SW480 (cell line): ENCODE data around the gene CNTNAP2.

ENCODE experiments used
- DNase-seq: peaks from one replicate; pipeline ENCODE4 v3.0.0-alpha.2; 2016; ENCODE audit warnings: low spot score

Gene CNTNAP2

DNA sequence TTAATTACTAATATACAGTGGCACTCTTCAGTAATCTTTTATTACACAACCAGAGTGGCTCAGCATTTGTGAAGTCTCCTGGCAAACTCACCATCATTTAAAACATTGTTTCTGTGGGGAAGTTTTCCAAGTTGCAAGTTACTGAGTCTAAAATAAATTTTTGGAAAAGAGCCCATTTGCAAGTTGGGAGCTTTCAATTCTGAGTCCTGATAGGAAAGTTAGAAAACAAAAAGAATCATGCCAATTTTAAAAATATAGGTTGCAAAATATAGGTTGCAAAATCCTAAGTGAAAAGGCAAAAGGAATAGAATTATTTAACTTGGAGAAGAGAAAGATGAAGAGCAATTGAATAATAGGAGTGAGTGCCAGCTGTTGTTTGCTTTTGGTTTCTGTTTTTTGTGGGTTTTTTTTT lies 2095.1 kb downstream of the CNTNAP2 start:
- DNase-seq = no peak

- DNase-seq = no peak
Measured at GRCh38 chr7:148212731-148213130, 2096.1 kb downstream of the CNTNAP2 start.

GRCh38 chr7:148214101-148214500 lies 2097.5 kb downstream of the CNTNAP2 start:
- no peak for DNase-seq

GRCh38 chr7:148218603-148219002 lies 2102.0 kb downstream of the CNTNAP2 start:
- DNase-seq = no peak

GRCh38 chr7:148222721-148223120 lies 2106.1 kb downstream of the CNTNAP2 start:
- no peak for DNase-seq

DNA sequence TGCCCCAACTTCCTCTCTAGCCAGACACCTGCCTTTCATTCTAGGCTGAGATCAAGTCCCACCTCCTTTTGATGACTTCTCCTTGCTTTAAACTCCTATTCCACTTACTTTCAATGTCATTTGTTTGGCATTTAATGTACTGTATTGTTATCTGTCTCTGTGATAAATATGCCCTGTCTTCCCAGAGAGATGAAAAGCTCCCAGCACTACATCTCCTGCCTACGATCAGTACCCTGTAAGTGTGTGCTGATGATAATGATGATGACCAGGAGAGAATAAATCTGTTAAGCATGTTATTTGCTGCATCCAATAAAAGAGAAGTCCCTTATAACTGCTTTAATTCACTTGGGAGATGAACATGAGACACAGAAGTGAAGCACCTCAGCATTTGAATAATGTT lies 2106.6 kb downstream of the CNTNAP2 start:
- DNase-seq = no peak

DNA sequence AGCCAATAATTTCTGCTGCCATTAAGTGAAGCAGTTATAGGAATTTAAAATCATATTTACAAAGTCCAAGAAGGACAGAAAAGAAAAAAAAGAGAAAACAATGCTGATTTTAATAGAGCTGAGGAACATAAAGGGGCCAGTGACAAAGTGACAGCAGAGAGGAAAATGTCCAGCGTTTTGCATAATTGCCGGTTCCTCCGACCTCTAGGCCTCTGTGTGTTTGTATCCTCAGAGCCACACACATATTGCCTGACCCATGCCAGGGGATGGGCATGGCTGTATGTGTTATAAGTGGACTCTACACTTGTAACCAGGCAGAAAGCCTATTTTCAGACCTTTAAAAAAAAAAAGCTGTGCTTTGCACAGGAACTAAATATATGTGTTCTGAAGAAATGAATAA lies 2107.1 kb downstream of the CNTNAP2 start:
- no peak for DNase-seq

DNA sequence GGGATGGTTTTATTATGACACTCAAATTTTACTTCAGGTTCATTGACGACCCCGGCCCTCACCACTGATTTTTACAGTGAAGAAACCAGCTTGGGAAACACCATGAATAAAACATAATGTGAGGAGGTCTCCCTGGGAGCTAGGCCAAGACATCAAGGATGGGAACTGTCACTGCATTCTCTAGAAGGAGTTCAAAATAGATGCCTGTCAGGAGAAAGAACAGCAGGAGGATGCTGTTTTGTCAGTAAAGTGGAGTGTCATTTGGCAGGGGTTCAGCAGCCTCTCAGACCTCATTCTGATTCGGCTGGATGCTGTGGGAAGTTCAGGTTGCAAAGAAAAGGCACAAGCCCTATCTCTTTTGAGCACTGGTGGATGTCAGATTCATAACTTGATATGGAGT lies 2113.7 kb downstream of the CNTNAP2 start:
- DNase-seq = no peak

DNA sequence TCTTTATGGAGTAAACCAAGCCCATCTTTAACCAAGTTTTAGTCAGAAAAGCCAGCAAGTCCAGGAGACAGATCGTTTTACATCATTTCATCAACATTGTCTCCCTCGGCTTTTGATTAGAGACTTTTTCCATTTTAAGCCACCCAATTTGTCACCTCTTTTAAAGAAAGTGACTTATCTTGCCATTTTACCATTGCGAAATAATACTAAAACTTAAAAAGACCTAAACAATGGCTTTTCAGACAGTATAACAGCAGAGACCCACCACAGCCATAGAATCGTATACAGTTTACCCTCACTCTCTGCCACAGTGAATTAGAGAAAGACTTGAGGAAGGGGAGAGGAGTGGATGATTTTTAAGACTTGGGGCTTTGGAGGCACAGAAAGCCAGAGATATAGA lies 2114.3 kb downstream of the CNTNAP2 start:
- DNase-seq = no peak

DNA sequence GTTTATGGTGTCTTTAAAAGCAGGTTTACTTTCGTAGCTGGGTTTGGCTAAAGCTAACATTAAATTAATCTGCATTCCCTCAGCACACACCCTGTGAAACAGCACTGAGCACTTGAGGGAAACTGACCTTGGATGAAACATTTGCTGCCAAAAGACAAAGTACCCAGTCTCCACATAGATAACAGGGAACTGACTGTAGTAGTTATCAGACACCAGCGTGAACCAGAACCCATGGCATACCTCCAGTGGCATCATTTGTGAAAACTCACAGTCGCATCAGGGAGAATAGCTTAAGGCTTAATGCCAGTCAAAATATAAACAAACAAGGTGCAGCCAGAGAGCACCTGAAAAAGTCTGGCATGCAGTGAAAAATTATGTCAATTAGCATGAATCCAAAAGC lies 2116.2 kb downstream of the CNTNAP2 start:
- no peak for DNase-seq

GRCh38 chr7:148234715-148235114 lies 2118.1 kb downstream of the CNTNAP2 start:
- no peak for DNase-seq

DNA sequence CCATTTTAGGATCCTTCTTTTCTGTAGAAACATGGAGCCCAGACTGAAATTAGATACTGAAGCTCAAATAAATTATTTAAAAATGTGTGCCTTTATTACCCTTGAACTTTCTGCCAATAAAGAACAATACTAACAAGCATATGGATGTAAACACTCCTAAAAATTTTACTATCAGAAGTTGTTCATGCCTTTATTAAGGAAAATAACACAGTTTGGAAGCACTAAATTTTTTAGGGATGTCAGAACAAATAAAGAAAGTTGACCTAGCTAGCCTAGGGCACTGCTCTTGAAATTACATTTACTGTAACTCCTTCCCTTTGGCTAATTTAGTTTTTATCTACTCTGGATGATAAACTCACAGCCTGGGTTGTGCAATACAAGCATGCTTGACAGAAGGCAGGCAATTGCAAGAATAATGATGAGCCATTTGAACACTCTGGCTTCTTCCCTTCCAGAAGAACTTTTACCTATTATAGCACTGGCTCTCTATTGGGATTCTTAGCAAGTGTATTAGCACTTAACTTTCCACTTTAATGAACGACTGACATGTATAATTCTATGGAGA lies 2122.2 kb downstream of the CNTNAP2 start:
- DNase-seq = no peak

GRCh38 chr7:148241700-148242293 lies 2125.2 kb downstream of the CNTNAP2 start:
- DNase-seq = no peak

DNA sequence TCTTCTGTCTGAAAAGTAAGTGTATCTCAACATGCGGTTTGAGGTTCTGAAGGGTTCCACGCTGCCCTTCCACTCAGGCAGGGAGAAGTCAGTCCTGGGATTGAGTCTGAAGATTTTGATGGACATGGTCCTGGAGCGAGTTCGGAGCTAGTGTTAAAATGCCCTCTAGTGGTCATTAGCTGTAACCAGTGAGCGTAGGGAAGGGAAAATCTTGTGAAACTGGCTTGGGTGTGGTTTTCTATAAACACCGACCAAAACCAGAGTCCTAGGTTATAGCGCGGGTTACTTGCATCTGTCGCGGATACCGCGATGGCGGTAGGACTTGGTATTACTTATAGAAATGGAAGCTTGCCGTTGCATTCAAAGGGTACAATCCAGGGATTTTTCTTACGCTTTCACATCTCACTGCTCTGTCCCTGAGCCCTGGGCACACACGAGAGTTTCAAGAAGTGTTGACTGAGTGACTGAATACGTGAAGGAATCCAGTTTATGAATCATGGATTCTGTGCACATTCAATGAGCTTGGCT lies 2125.8 kb downstream of the CNTNAP2 start:
- DNase-seq = peak; percentile 77

DNA sequence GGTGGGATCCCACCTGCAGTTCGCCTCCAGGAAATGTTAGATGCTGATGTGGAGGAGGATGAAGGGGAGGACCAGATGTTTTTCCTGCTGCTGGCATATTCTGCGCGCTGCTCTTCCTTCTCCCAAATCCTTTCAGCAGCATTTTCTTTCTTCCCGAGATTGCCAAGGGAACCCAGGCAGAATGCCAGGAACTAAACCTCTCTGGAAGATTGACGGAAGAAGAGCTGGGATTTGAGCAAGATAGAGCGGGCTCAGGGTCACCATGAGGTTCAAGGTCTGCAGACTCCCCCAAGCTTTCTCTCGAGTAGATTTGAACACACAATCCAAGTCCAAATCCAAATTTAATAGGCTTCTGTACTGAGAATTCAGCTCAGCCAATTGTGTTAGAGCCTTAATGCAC lies 2128.8 kb downstream of the CNTNAP2 start:
- DNase-seq = no peak

DNA sequence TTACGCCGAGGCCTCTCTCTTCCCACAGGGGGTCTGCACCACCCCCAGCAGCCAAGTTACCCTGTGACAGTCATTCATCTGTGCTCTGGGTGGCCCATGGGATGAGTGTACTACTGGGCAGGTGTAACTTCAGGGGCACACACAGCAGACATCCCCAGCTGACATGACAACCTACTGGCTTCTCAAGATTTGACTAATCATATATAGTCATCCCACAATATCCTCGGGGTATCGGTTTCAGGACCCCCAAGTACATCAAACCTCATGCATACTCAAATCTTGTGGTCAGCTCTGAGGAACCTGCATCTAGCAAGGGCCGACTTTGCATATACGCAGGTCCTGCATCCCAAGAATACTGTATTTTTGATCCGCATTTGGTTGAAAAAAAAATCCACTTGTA lies 2137.0 kb downstream of the CNTNAP2 start:
- no peak for DNase-seq

GRCh38 chr7:148255333-148255732 lies 2138.7 kb downstream of the CNTNAP2 start:
- no peak for DNase-seq

- DNase-seq = no peak
Measured at GRCh38 chr7:148256433-148256832, 2139.8 kb downstream of the CNTNAP2 start.

- DNase-seq = no peak
Measured at GRCh38 chr7:148260599-148260998, 2144.0 kb downstream of the CNTNAP2 start.

DNA sequence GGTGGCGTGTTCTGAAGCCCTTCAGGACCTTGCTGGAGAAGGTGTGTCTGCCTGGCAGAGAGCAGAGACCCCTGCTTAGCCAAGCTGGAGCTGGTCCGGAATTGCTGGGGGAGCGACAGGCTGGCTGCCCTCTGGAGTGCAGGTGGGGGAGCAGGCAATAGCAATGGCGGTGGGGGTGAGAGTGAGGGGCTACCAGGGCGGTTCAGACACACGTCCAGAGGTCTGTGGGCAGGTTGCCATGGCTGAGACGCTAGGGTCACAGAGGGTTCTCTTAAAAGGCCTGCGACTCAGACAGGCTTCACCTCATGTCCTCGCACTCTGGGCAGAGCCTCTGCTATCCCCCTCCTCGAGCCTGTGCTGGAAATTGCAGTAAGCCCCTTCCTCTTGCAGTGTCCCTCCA lies 2144.9 kb downstream of the CNTNAP2 start:
- no peak for DNase-seq

- no peak for DNase-seq
Measured at GRCh38 chr7:148261996-148262688, 2145.5 kb downstream of the CNTNAP2 start.

- DNase-seq = peak; percentile 48
Measured at GRCh38 chr7:148262721-148263229, 2146.2 kb downstream of the CNTNAP2 start.

- peak; percentile 64 for DNase-seq
Measured at GRCh38 chr7:148264933-148265557, 2148.4 kb downstream of the CNTNAP2 start.
